Neutrophil (primary cell): ENCODE measurements around the gene VDR.

Experiments
- H3K27ac ChIP-seq: fragments of 200-600 bp; sonication (generic); 2 replicates; pipeline ENCODE4 v1.5.1; 2016; ENCODE audit warnings: mild to moderate bottlenecking, moderate library complexity
- H3K27me3 ChIP-seq: fragments of 200-600 bp; sonication (generic); 2 replicates; pipeline ENCODE4 v1.6.0; 2016; ENCODE audit warnings: mild to moderate bottlenecking
- H3K36me3 ChIP-seq: fragments of 200-600 bp; sonication (generic); 2 replicates; pipeline ENCODE4 v1.5.1; 2017
- H3K4me1 ChIP-seq, 2 experiments: fragments of 200-600 bp in 1 of 2; sonication (generic) in 1 of 2; 1 replicate in 1 of 2; 2 replicates in 1 of 2; pipeline versions ENCODE4 v1.5.1 to v1.6.1; 2013 to 2016; ENCODE audit warnings: low read depth in 1 of 2, low read length in 1 of 2, mild to moderate bottlenecking in 1 of 2, moderate library complexity in 1 of 2; ENCODE audit not compliant: control insufficient read depth in 1 of 2, insufficient read depth in 1 of 2
- H3K4me3 ChIP-seq, 2 experiments: fragments of 200-600 bp in 1 of 2; sonication (generic) in 1 of 2; 1 replicate in 1 of 2; 2 replicates in 1 of 2; pipeline ENCODE4 v1.5.1; 2013 to 2016; ENCODE audit warnings: low read depth in 1 of 2, low read length in 1 of 2, mild to moderate bottlenecking in 1 of 2, moderate library complexity in 1 of 2
- H3K9me3 ChIP-seq: fragments of 200-600 bp; sonication (generic); 2 replicates; pipeline ENCODE4 v1.5.1; 2016
- CTCF ChIP-seq: fragments of 200-600 bp; sonication (generic); IDR thresholded peaks from 2 replicates; pipeline ENCODE4 v1.5.1; 2016; ENCODE audit warnings: antibody characterized with exemption

The VDR gene

GRCh38 chr12:47920913-47921312 is 16.1 kb upstream of the VDR start:
- no peak for TF ChIP-seq CTCF
- Histone ChIP-seq H3K27ac (no peak overlapping the region), H3K4me1 (no peaks in the 10 kb centered on the region), H3K27me3 (peaks cover 30% of the 10 kb centered on the region), H3K4me3 (no peak overlapping the region), H3K9me3 (no peaks in the 10 kb centered on the region), H3K36me3 (no peaks in the 10 kb centered on the region)

- TF ChIP-seq CTCF, result no peak
- Histone ChIP-seq H3K27ac (no peak overlapping the region), H3K27me3 (peaks cover 30% of the 10 kb centered on the region), H3K4me1 (no peaks in the 10 kb centered on the region), H3K36me3 (no peaks in the 10 kb centered on the region), H3K9me3 (no peaks in the 10 kb centered on the region), H3K4me3 (no peak overlapping the region)
Measured at GRCh38 chr12:47913081-47913480, 8.3 kb upstream of the VDR start.

GRCh38 chr12:47912556-47912955 is 7.8 kb upstream of the VDR start:
- no peak for TF ChIP-seq CTCF
- no peak overlapping the region for H3K4me3 ChIP-seq
- H3K36me3 ChIP-seq, result no peaks in the 10 kb centered on the region
- H3K27ac ChIP-seq, result no peak overlapping the region
- no peaks in the 10 kb centered on the region for H3K9me3 ChIP-seq
- H3K27me3 ChIP-seq, result peaks cover 32% of the 10 kb centered on the region
- H3K4me1 ChIP-seq, result no peaks in the 10 kb centered on the region

GRCh38 chr12:47910981-47911380 is 6.2 kb upstream of the VDR start:
- Histone ChIP-seq H3K36me3 (no peaks in the 10 kb centered on the region), H3K9me3 (no peaks in the 10 kb centered on the region), H3K27ac (no peak overlapping the region), H3K27me3 (peaks cover 42% of the 10 kb centered on the region), H3K4me3 (no peak overlapping the region), H3K4me1 (no peaks in the 10 kb centered on the region)
- no peak for TF ChIP-seq CTCF

GRCh38 chr12:47910486-47910885 is 5.7 kb upstream of the VDR start:
- Histone ChIP-seq H3K9me3 (no peaks in the 10 kb centered on the region), H3K4me1 (peaks cover under 1 to 2% of the 10 kb centered on the region in 2 experiments), H3K27ac (no peak overlapping the region), H3K36me3 (no peaks in the 10 kb centered on the region), H3K4me3 (no peak overlapping the region), H3K27me3 (peaks cover 47% of the 10 kb centered on the region)
- no peak for TF ChIP-seq CTCF
